DND-41 (cell line): ENCODE data around the gene ADD2.

ENCODE experiments used
- ATAC-seq: fragments of 200-7000 bp; cut with Tn5 transposase; 3 replicates; pipeline ENCODE4 v1.9.1; 2021; ENCODE audit warnings: low read depth; ENCODE audit not compliant: insufficient read depth
- DNase-seq: peaks from one replicate; pipeline ENCODE4 v3.0.0-alpha.2; 2020
- H2AFZ ChIP-seq: 2 replicates; pipeline ENCODE4 v1.6.0; 2012; ENCODE audit warnings: low read depth, low read length
- H3K27ac ChIP-seq: 2 replicates; pipeline ENCODE4 v1.5.1; 2012; ENCODE audit warnings: low read length, inconsistent platforms
- H3K27me3 ChIP-seq: fragments of 200-600 bp; sonication (generic); 2 replicates; pipeline ENCODE4 v1.6.0; 2012; ENCODE audit warnings: low read length, mild to moderate bottlenecking, inconsistent platforms; ENCODE audit not compliant: insufficient read depth, poor library complexity
- H3K36me3 ChIP-seq: 2 replicates; pipeline ENCODE4 v1.5.1; 2012; ENCODE audit warnings: low read length, inconsistent platforms; ENCODE audit not compliant: insufficient read depth
- H3K4me1 ChIP-seq: 2 replicates; pipeline ENCODE4 v1.5.1; 2012; ENCODE audit warnings: mild to moderate bottlenecking, low read length; ENCODE audit not compliant: insufficient read depth
- H3K4me2 ChIP-seq: 2 replicates; pipeline ENCODE4 v1.6.0; 2012; ENCODE audit warnings: mild to moderate bottlenecking, moderate library complexity, low read length, inconsistent platforms; ENCODE audit not compliant: insufficient read depth
- H3K4me3 ChIP-seq, 2 experiments: fragments of 200-600 bp in 1 of 2; shearing (Covaris generic) in 1 of 2; 2 replicates each; pipeline ENCODE4 v1.5.1; 2012 to 2016; ENCODE audit warnings: inconsistent platforms in 2 of 2, low read length in 2 of 2, mild to moderate bottlenecking in 2 of 2, low read depth in 1 of 2, moderate library complexity in 1 of 2
- H3K79me2 ChIP-seq: 2 replicates; pipeline ENCODE4 v1.6.0; 2012; ENCODE audit warnings: low read length, inconsistent platforms; ENCODE audit not compliant: insufficient read depth
- H3K9ac ChIP-seq: 2 replicates; pipeline ENCODE4 v1.6.0; 2012; ENCODE audit warnings: low read depth, mild to moderate bottlenecking, inconsistent platforms, low read length, moderate library complexity
- H3K9me3 ChIP-seq: 2 replicates; pipeline ENCODE4 v1.5.1; 2012; ENCODE audit warnings: low read length, moderate library complexity, mild to moderate bottlenecking, inconsistent platforms; ENCODE audit not compliant: insufficient read depth, severe bottlenecking
- H4K20me1 ChIP-seq: 2 replicates; pipeline ENCODE4 v1.6.0; 2012; ENCODE audit warnings: low read length; ENCODE audit not compliant: insufficient read depth
- CTCF ChIP-seq: IDR thresholded peaks from 2 replicates; pipeline ENCODE4 v1.5.1; 2012; ENCODE audit warnings: borderline replicate concordance, low read length, moderate library complexity, mild to moderate bottlenecking; ENCODE audit not compliant: poor library complexity, severe bottlenecking; ENCODE audit errors: extremely low read depth
- EZH2 ChIP-seq: IDR thresholded peaks from 3 replicates; pipeline ENCODE4 v1.6.1; 2012; ENCODE audit warnings: borderline replicate concordance, low read depth, mild to moderate bottlenecking, moderate library complexity, low read length, inconsistent platforms; ENCODE audit not compliant: severe bottlenecking

The ADD2 gene

GRCh38 chr2:70703900-70704549 lies 64.0 kb downstream of the ADD2 start:
- no peaks in the 10 kb centered on the region for H3K79me2 ChIP-seq
- H3K9ac ChIP-seq, result no peak overlapping the region
- no peak overlapping the region for H3K4me2 ChIP-seq
- ATAC-seq (no peak), DNase-seq (no peak)
- no peak overlapping the region for H3K4me3 ChIP-seq
- H3K9me3 ChIP-seq, result no peaks in the 10 kb centered on the region
- no peak for TF ChIP-seq CTCF
- TF ChIP-seq EZH2, result no peak
- H3K27ac ChIP-seq, result no peak overlapping the region
- no peaks in the 10 kb centered on the region for H3K4me1 ChIP-seq
- no peak overlapping the region for H2AFZ ChIP-seq
- no peaks in the 10 kb centered on the region for H4K20me1 ChIP-seq
- peaks cover 14% of the 10 kb centered on the region for H3K27me3 ChIP-seq
- no peaks in the 10 kb centered on the region for H3K36me3 ChIP-seq

- no peak for TF ChIP-seq CTCF
- TF ChIP-seq EZH2, result no peak
- DNase-seq, result no peak
- Histone ChIP-seq H3K27ac (no peak overlapping the region), H3K4me2 (no peak overlapping the region), H3K4me3 (no peak overlapping the region), H4K20me1 (no peaks in the 10 kb centered on the region), H3K9me3 (no peaks in the 10 kb centered on the region), H3K27me3 (peaks cover 14% of the 10 kb centered on the region), H3K9ac (no peak overlapping the region), H3K36me3 (no peaks in the 10 kb centered on the region), H2AFZ (no peak overlapping the region), H3K79me2 (no peaks in the 10 kb centered on the region), H3K4me1 (no peaks in the 10 kb centered on the region)
- no peak for ATAC-seq
Measured at GRCh38 chr2:70702711-70703395, 65.1 kb downstream of the ADD2 start.

GRCh38 chr2:70698847-70699246 lies 69.2 kb downstream of the ADD2 start:
- Histone ChIP-seq H3K9ac (no peak overlapping the region), H3K27me3 (peaks cover 31% of the 10 kb centered on the region), H3K79me2 (no peaks in the 10 kb centered on the region), H3K4me3 (no peak overlapping the region), H3K4me2 (no peak overlapping the region), H4K20me1 (no peaks in the 10 kb centered on the region), H3K27ac (no peak overlapping the region), H3K36me3 (no peaks in the 10 kb centered on the region), H2AFZ (no peak overlapping the region), H3K9me3 (no peaks in the 10 kb centered on the region), H3K4me1 (no peaks in the 10 kb centered on the region)
- ATAC-seq (no peak), DNase-seq (no peak)
- TF ChIP-seq EZH2 (no peak), CTCF (no peak)
